Vagina (tissue), 2 donors: ENCODE measurements around the gene ZDHHC18. TPM values are rescaled to one million over a fixed set of nuclear protein-coding genes. Genes with fewer than 3 reads are reported as not detected.

Experiments
- DNase-seq, 2 donors: peaks; one replicate each; pipeline ENCODE4 v3.0.0-alpha.2; 2017; ENCODE audit errors: extremely low spot score in 2 of 2
- H3K27ac ChIP-seq: fragments of 200-600 bp; sonication (generic); one replicate; pipeline ENCODE4 v1.5.1; 2019
- H3K27me3 ChIP-seq: fragments of 200-600 bp; sonication (generic); one replicate; pipeline ENCODE4 v1.5.1; 2019
- H3K36me3 ChIP-seq, 2 donors: fragments of 200-600 bp; sonication (generic); one replicate each; pipeline ENCODE4 v1.5.1; 2017 to 2019
- H3K4me1 ChIP-seq: fragments of 200-600 bp; sonication (generic); one replicate; pipeline ENCODE4 v1.5.1; 2019
- H3K4me3 ChIP-seq, 2 donors: fragments of 200-600 bp; sonication (generic); 1 replicate in 1 of 2; 2 replicates in 1 of 2; pipeline ENCODE4 v1.5.1; 2016 to 2019
- H3K9me3 ChIP-seq: fragments of 200-600 bp; sonication (generic); one replicate; pipeline ENCODE4 v1.5.1; 2019
- CTCF ChIP-seq, 3 experiments: fragments of 450-650 bp in 2 of 3; fragments of 200-600 bp in 1 of 3; sonication (generic) in 1 of 3; IDR thresholded peaks; one replicate each; pipeline ENCODE4 v1.5.1; 2017 to 2019; ENCODE audit warnings: antibody characterized with exemption in 3 of 3, mild to moderate bottlenecking in 2 of 3, moderate library complexity in 2 of 3
- POLR2A ChIP-seq, 2 donors: fragments of 450-650 bp; IDR thresholded peaks; one replicate each; pipeline ENCODE4 v1.6.1; 2017; ENCODE audit warnings: antibody characterized with exemption in 2 of 2, mild to moderate bottlenecking in 2 of 2, moderate library complexity in 2 of 2
- POLR2AphosphoS5 ChIP-seq, 2 donors: sonication (generic); formaldehyde crosslinking; IDR thresholded peaks; one replicate each; pipeline ENCODE4 v1.9.0; 2017; ENCODE audit warnings: antibody characterized with exemption in 2 of 2, mild to moderate bottlenecking in 2 of 2, low read depth in 1 of 2; ENCODE audit not compliant: insufficient read depth in 1 of 2
- intact Hi-C: fragments of 100-400 bp; cut with DNase I; formaldehyde crosslinking; loops from one replicate; pipeline ENCODE4 v1.15.1; 2023
- small RNA-seq: library from RNA; depleted of rRNA; stranded (forward); fragments of <200 nt; gene quantifications from one replicate; pipeline ENCODE3, GENCODE V24; 2016
- total RNA-seq: library from RNA; depleted of rRNA; stranded (reverse); fragments of >200 nt; gene quantifications from one replicate; pipeline ENCODE4 v1.2.3, GENCODE V29; 2016

The ZDHHC18 gene
- total RNA-seq, 1 donor from 2014 or later, result 31.4 TPM

GRCh38 chr1:26900001-26900814 lies 73.7 kb downstream of the ZDHHC18 start, which contains the start of gene GPATCH3:
TSS of gene GPATCH3 (minus strand) at chr1:26900467. CDS start at chr1:26900442, 25 bp downstream.
- peaks cover 0 to 28% of the 10 kb centered on the region in 2 donors for H3K36me3 ChIP-seq
- peaks cover 27% of the 10 kb centered on the region for H3K4me1 ChIP-seq

GRCh38 chr1:26900815-26901511 lies 74.5 kb downstream of the ZDHHC18 start:
- Histone ChIP-seq H3K9me3 (no peaks in the 10 kb centered on the region), H3K27me3 (no peaks in the 10 kb centered on the region), H3K27ac (peak overlapping the region; percentile 83), H3K4me1 (peaks cover 27% of the 10 kb centered on the region), H3K36me3 (peaks cover 0 to 24% of the 10 kb centered on the region in 2 donors), H3K4me3 (peak overlapping the region; percentile 68 to 78)
- TF ChIP-seq POLR2AphosphoS5 (IDR thresholded peaks at IDR 0.05; ENCODE audit: insufficient read depth in 1 of 2, low read depth in 1 of 2) (no peak), CTCF (IDR thresholded peaks at IDR 0.05) (no peak), POLR2A (IDR thresholded peaks at IDR 0.05) (no peak)
- no peak for DNase-seq
- intact Hi-C loops, result no loop called here

More at GRCh38 chr1:26900001-26900814, 73.7 kb downstream of the ZDHHC18 start, which contains the start of gene GPATCH3:
- intact Hi-C loops, result no loop called here
- Histone ChIP-seq H3K9me3 (no peaks in the 10 kb centered on the region), H3K4me3 (peak within 1 kb of the TSS; percentile 68 to 78), H3K27ac (peak within 1 kb of the TSS; percentile 83), H3K27me3 (no peaks in the 10 kb centered on the region)
- TF ChIP-seq POLR2AphosphoS5 (IDR thresholded peaks at IDR 0.05; ENCODE audit: insufficient read depth in 1 of 2, low read depth in 1 of 2), result peak; percentile 86 to 93
- peak in 1 of 2 donors; percentile 4 for TF ChIP-seq POLR2A (IDR thresholded peaks at IDR 0.05)
- no peak for TF ChIP-seq CTCF (IDR thresholded peaks at IDR 0.05)
- peak in 1 of 2 donors; percentile 92 for DNase-seq

Small RNAs within 50 kb of the gene (small RNA-seq; reads per million reads assigned to genes)
- gene RN7SL165P, result not detected

Other genes starting within 250 kb of the ZDHHC18 start
- 91.6 TPM for gene ARID1A, start 130.7 kb upstream of the ZDHHC18 start, total RNA-seq
- 8.1 TPM for gene PIGV, start 38.7 kb upstream of the ZDHHC18 start, total RNA-seq
- gene SFN, start 36.5 kb downstream of the ZDHHC18 start, total RNA-seq, result 406 TPM
- 11.5 TPM for gene GPN2, start 63.6 kb downstream of the ZDHHC18 start, total RNA-seq
- 5.2 TPM for gene GPATCH3, start 73.8 kb downstream of the ZDHHC18 start, total RNA-seq
- not detected for gene NR0B2, start 87.3 kb downstream of the ZDHHC18 start, total RNA-seq
- 45.9 TPM for gene NUDC, start 95.1 kb downstream of the ZDHHC18 start, total RNA-seq
- gene KDF1, start 133.8 kb downstream of the ZDHHC18 start, total RNA-seq, result 7.4 TPM
- 13.0 TPM for gene TRNP1, start 167.0 kb downstream of the ZDHHC18 start, total RNA-seq
- 64.3 TPM for gene TENT5B, start 186.2 kb downstream of the ZDHHC18 start, total RNA-seq